Immature natural killer cell (primary cell): ENCODE results near the gene RAB25. TPM values are rescaled to one million over a fixed set of nuclear protein-coding genes. Genes with fewer than 3 reads are reported as not detected.
"Not testable (repeated sequence)": the region's sequence is repeated elsewhere in the genome, so short reads cannot be mapped to it uniquely, and the experiment has no call there.

Source experiments
- DNase-seq, 3 donors: peaks; one replicate each; pipeline ENCODE4 v3.0.0; 2022; ENCODE audit warnings: mixed read lengths in 1 of 3
- H3K27ac Mint-ChIP-seq, 6 donors: one replicate each; pipeline ENCODE4 v1.8.0; 2020; ENCODE audit warnings: mixed read lengths in 6 of 6, mild to moderate bottlenecking in 5 of 6, inconsistent platforms in 4 of 6, moderate library complexity in 3 of 6
- H3K27me3 Mint-ChIP-seq, 3 donors: one replicate each; pipeline ENCODE4 v1.8.0; 2020 to 2021; ENCODE audit warnings: low read depth in 3 of 3, mild to moderate bottlenecking in 3 of 3, mixed read lengths in 3 of 3, moderate library complexity in 3 of 3, inconsistent platforms in 1 of 3
- H3K36me3 Mint-ChIP-seq, 3 donors: one replicate each; pipeline ENCODE4 v1.8.0; 2020; ENCODE audit warnings: mixed read lengths in 3 of 3, inconsistent platforms in 2 of 3, mild to moderate bottlenecking in 2 of 3
- H3K4me1 Mint-ChIP-seq, 2 donors: one replicate each; pipeline ENCODE4 v1.8.0; 2020; ENCODE audit warnings: inconsistent platforms in 2 of 2, mild to moderate bottlenecking in 2 of 2, mixed read lengths in 2 of 2, moderate library complexity in 1 of 2
- H3K4me3 Mint-ChIP-seq, 5 donors: one replicate each; pipeline ENCODE4 v1.8.0; 2020; ENCODE audit warnings: mild to moderate bottlenecking in 5 of 5, mixed read lengths in 5 of 5, inconsistent platforms in 3 of 5, moderate library complexity in 3 of 5
- H3K9me3 Mint-ChIP-seq, 6 donors: one replicate each; pipeline ENCODE4 v1.8.0; 2020; ENCODE audit warnings: mild to moderate bottlenecking in 6 of 6, mixed read lengths in 6 of 6, inconsistent platforms in 4 of 6, moderate library complexity in 3 of 6
- polyA plus RNA-seq, 3 donors: library from polyadenylated mRNA; unstranded; fragments of 300-500 nt; fragmentation: Illumina TruSeq; gene quantifications; one replicate each; pipeline ENCODE4 v1.2.3, GENCODE V29; 2021

Gene RAB25
- polyA plus RNA-seq, 3 donors from 2014 or later: not detected

DNA sequence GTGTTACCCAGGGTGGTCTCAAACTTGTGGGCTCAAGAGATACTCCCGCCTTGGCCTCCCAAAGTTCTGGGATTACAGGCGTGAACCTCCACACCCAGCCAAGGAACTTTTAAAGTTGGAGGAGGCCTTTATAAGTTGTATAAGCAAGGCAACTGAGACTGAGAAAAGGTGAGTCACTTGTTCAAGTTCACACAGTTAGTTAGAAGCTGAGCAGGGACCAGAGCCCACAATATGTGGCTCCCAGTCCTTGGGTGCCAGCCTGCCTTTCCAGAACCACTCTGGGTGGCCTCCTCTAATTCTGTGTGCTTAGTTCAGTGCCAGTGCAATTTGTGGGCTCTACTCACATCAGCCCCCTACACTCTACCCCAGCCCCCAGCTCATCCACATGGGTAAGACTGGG is 3.7 kb downstream of the RAB25 start:
- H3K27me3 Mint-ChIP-seq: no peaks in the 10 kb centered on the region
- no peak overlapping the region for H3K4me3 Mint-ChIP-seq
- no peaks in the 10 kb centered on the region for H3K36me3 Mint-ChIP-seq
- no peak for DNase-seq
- H3K9me3 Mint-ChIP-seq: no peaks in the 10 kb centered on the region
- no peak overlapping the region for H3K27ac Mint-ChIP-seq
- peaks cover 1 to 7% of the 10 kb centered on the region in 2 donors for H3K4me1 Mint-ChIP-seq

DNA sequence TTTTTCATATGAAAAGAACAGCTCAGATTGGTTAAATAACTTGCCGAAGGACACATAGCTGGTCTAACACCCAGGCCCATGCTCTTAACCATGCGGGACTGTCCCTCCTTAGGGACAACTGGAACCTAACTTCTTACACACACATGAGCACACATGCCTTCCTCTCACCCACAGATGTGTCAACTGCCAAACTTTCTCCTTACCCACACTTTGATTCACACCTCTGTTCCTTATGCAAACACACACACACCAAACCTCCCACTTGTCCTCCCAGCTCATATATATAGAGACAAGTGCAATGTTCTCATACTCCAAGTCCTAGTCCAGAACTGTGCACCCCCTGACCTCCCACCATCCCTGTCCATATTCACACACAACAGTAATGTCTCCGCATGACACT is 4.3 kb downstream of the RAB25 start:
- H3K27ac Mint-ChIP-seq: peak overlapping the region in 2 of 6 donors; percentile 0 to 10

DNA sequence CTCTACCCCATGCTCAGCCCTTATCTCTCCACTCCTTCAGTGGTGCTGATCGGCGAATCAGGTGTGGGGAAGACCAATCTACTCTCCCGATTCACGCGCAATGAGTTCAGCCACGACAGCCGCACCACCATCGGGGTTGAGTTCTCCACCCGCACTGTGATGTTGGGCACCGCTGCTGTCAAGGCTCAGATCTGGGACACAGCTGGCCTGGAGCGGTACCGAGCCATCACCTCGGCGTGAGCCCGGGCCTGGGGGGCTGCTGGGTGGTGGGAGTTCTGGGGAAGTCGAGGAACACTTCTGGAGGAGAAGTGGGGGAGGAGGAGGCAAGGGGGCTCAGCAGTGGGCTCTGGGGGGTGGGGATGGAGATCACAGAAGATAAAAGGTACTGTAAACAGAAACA is 4.9 kb downstream of the RAB25 start:
- H3K4me1 Mint-ChIP-seq: peaks cover 1 to 7% of the 10 kb centered on the region in 2 donors

More for the DNA sequence above, 4.3 kb downstream of the RAB25 start:
- no peak for DNase-seq
- Mint-ChIP-seq H3K9me3 (no peaks in the 10 kb centered on the region), H3K4me3 (no peak overlapping the region), H3K36me3 (no peaks in the 10 kb centered on the region), H3K4me1 (peaks cover 1 to 7% of the 10 kb centered on the region in 2 donors), H3K27me3 (no peaks in the 10 kb centered on the region)

DNA sequence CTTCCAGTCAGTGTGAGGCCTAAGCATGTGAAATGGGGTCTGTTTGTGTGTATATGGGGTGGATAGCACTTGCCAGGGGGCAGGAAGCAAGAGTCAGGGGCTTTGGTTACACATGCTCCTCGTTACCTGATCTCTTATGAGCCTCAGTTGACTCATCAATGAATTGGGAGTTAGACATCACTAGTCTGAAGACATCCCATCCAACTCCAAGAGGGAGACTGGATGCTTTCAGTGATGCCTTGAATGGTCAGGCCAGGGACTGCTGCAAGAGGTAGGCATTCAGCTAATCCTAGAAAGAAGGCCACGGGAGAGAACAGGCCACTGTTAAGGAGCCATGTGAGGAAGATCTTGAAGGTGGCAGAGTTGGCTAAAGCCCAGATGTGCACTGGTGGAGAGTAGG is 6.3 kb downstream of the RAB25 start:
- no peaks in the 10 kb centered on the region for H3K27me3 Mint-ChIP-seq
- no peaks in the 10 kb centered on the region for H3K9me3 Mint-ChIP-seq
- no peak for DNase-seq
- peaks cover 1 to 7% of the 10 kb centered on the region in 2 donors for H3K4me1 Mint-ChIP-seq
- no peak overlapping the region for H3K4me3 Mint-ChIP-seq
- peak overlapping the region in 1 of 6 donors; percentile 30 for H3K27ac Mint-ChIP-seq
- H3K36me3 Mint-ChIP-seq: no peaks in the 10 kb centered on the region

More for the DNA sequence above, 4.9 kb downstream of the RAB25 start:
- no peak overlapping the region for H3K27ac Mint-ChIP-seq
- no peak for DNase-seq
- no peaks in the 10 kb centered on the region for H3K36me3 Mint-ChIP-seq
- H3K4me3 Mint-ChIP-seq: no peak overlapping the region
- H3K9me3 Mint-ChIP-seq: no peaks in the 10 kb centered on the region
- H3K27me3 Mint-ChIP-seq: no peaks in the 10 kb centered on the region

DNA sequence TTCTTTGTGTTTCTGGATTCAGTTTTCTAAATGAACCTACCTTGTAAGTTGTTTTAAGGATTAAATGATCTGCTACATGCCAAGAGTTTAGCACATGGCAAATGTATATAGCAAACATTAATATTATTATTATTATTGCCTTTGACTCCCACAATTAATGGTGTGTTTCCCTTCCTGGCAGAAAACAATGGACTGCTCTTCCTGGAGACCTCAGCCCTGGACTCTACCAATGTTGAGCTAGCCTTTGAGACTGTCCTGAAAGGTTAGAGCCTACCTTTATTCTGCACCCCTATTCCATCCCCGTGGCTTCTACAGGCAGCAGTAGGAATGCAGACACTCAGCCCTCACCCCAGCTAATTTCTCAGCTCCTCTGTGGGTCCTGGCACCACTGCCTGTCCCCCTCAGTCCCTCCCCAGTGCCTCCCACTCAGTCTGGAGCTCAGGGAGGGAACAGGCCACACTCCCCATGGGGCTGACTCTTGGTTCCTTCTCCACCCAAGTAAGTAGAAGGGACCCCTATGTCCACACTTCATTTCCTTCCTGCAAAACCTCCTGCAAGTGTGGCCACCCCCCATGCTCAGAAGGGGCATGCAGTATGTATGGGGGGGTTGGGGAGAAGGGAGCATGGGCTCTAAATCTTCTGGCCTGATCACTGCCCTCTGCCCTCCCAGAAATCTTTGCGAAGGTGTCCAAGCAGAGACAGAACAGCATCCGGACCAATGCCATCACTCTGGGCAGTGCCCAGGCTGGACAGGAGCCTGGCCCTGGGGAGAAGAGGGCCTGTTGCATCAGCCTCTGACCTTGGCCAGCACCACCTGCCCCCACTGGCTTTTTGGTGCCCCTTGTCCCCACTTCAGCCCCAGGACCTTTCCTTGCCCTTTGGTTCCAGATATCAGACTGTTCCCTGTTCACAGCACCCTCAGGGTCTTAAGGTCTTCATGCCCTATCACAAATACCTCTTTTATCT is 8.8 kb downstream of the RAB25 start:
- Mint-ChIP-seq H3K27me3 (peaks cover 0 to 3% (median 0%) of the 10 kb centered on the region in 3 donors), H3K4me1 (peaks cover 1 to 7% of the 10 kb centered on the region in 2 donors), H3K9me3 (no peaks in the 10 kb centered on the region), H3K4me3 (no peak overlapping the region), H3K27ac (no peak overlapping the region), H3K36me3 (no peaks in the 10 kb centered on the region)
- DNase-seq: no peak

DNA sequence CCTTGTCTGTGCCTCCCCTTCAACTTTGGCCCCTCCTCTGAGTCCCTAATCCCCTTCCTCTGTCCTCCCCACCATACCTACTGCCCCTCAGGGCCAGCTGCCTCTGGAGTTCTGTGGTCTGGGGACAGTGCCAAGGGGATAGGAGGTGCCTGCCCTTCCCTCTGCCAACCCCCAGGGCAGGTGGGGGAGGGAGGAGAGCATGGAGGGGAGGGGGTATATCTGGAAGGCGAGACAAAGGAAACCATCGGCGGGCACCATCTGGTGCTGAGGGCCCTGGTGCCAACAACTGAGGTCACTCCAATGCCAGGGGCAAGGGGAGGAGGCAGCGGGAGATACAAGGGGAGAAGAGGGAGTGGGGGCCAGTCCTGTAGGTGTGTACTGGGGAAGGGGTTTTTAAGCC is 9.6 kb downstream of the RAB25 start:
- DNase-seq: no peak
- Mint-ChIP-seq H3K36me3 (no peaks in the 10 kb centered on the region), H3K27ac (no peak overlapping the region), H3K4me3 (no peak overlapping the region), H3K27me3 (peaks cover 0 to 4% (median 3%) of the 10 kb centered on the region in 3 donors), H3K9me3 (no peaks in the 10 kb centered on the region), H3K4me1 (peaks cover 1 to 5% of the 10 kb centered on the region in 2 donors)

DNA sequence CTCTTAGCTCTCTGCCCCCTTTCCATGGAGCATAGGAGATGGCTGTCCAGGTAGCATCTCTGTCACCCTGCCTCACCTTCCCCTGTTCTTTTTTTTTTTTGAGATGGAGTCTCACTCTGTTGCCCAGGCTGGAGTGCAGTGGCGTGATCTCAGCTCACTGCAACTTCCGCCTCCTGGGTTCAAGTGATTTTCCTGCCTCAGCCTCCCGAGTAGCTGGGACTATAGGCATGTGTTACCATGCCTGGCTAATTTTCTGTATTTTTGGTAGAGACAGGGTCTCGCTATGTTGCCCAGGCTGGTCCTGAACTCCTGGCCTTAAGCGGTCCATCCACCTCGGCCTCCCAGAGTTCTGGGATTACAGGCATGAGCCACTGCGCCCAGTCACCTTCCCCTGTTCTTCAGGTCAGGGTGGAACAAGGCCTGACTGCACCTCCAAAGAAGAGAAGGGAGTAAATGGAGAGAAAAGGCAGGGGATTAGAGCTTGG is 10.4 kb downstream of the RAB25 start:
- not testable (repeated sequence) for H3K27me3 Mint-ChIP-seq, DNase-seq, H3K27ac Mint-ChIP-seq, H3K4me3 Mint-ChIP-seq, H3K9me3 Mint-ChIP-seq, H3K36me3 Mint-ChIP-seq
- H3K4me1 Mint-ChIP-seq: peaks cover 1 to 13% of the 10 kb centered on the region in 2 donors

DNA sequence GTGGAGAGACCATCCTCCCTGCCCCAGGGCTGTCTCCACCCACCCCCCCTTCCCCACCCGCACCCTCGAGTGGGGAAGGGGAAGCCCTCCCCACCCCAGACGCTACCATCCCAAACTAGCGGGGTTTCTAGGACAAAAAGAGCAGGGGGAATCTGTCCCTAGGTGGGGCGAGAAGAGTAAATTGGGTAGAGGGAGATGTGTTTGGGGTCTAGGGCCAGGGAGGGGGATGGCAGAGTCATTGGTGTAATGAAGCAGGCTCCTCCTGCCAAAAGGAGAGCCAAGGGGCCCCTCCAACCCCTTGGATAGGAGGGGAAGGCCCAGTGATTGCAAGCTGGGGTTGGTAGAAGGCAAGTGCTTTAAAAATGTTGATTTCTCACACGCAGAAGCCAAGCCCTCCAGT is 11.3 kb downstream of the RAB25 start:
- H3K9me3 Mint-ChIP-seq: no peaks in the 10 kb centered on the region
- H3K36me3 Mint-ChIP-seq: no peaks in the 10 kb centered on the region
- no peak for DNase-seq
- H3K4me3 Mint-ChIP-seq: no peak overlapping the region
- H3K27ac Mint-ChIP-seq: no peak overlapping the region
- H3K4me1 Mint-ChIP-seq: peaks cover 0 to 15% of the 10 kb centered on the region in 2 donors
- peaks cover 2 to 4% (median 3%) of the 10 kb centered on the region in 3 donors for H3K27me3 Mint-ChIP-seq

DNA sequence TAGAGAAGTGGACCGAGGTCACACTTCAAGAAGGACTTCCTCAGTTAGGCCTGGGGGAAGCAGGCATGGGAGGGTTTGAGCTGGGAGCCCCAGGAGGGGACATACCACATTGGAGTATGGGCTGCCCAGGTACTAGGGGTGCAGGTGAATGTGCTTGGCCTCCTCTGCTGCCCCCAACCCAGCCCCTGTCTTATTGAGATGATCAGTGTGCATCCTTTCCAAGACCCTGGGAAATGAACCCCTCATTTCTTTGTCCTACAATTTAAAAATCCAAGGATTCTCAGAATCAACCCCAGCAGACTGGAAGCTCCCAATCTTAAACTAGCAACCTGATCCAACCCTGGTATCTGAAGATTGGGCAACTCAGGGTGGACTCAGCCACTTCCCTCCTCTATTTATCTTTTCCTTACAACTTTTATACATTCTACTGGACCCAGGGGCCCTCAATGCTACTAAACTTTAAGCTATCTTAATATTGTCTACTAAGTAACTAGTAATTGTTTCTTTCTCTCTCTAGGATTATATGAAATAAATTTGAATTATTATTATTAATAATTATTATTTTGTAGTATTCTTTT is 12.2 kb downstream of the RAB25 start:
- Mint-ChIP-seq H3K27ac (no peak overlapping the region), H3K36me3 (no peaks in the 10 kb centered on the region), H3K4me3 (no peak overlapping the region), H3K9me3 (no peaks in the 10 kb centered on the region), H3K27me3 (peaks cover 2 to 4% (median 3%) of the 10 kb centered on the region in 3 donors), H3K4me1 (peaks cover 3 to 15% of the 10 kb centered on the region in 2 donors)
- no peak for DNase-seq

DNA sequence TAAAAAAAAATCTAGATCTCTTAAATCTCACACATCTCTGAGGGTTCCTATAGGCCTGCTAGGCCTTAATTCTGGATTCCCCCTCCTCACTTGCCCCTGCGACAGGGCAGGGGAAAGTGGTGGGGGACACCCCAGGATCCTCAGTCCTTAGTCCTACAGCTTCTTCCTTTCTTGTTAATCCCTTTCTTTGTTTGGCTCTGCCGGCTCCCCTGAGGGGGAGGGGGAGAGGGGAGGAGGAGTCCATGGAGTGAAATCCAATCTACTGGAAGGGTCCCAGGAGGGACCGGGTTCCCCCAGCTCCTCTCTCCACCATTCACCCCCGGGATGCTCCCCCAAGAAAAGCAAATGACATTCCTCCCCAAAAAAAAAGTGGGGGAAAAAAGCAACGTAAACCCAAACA is 12.8 kb downstream of the RAB25 start:
- H3K4me3 Mint-ChIP-seq: no peak overlapping the region
- H3K9me3 Mint-ChIP-seq: no peaks in the 10 kb centered on the region
- H3K36me3 Mint-ChIP-seq: no peaks in the 10 kb centered on the region
- H3K27ac Mint-ChIP-seq: no peak overlapping the region
- DNase-seq: no peak
- peaks cover 4 to 15% of the 10 kb centered on the region in 2 donors for H3K4me1 Mint-ChIP-seq
- peaks cover 2 to 6% (median 3%) of the 10 kb centered on the region in 3 donors for H3K27me3 Mint-ChIP-seq

DNA sequence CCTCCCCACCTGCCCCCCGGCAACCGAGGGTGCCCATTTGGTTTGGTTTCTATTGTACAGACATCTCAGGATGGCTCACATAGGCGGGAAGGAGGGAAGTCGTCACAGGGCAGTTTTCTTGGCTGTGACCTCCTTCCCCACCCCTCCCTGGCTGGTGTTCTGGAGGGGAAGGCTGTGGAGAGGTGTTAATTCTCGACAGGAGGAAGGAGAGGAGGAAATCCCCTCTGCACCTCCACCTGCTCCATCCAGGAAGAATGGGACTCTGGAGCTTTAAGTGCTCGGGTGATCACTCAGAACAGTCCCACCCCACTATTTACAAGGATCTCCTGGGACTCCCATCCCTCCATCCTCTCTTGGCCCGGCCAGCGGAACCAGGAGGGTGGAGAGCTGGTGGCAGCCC is 13.7 kb downstream of the RAB25 start:
- no peak for DNase-seq
- Mint-ChIP-seq H3K4me1 (peaks cover 4 to 15% of the 10 kb centered on the region in 2 donors), H3K27me3 (peaks cover 2 to 6% (median 3%) of the 10 kb centered on the region in 3 donors), H3K4me3 (no peak overlapping the region), H3K27ac (no peak overlapping the region), H3K9me3 (no peaks in the 10 kb centered on the region), H3K36me3 (no peaks in the 10 kb centered on the region)

DNA sequence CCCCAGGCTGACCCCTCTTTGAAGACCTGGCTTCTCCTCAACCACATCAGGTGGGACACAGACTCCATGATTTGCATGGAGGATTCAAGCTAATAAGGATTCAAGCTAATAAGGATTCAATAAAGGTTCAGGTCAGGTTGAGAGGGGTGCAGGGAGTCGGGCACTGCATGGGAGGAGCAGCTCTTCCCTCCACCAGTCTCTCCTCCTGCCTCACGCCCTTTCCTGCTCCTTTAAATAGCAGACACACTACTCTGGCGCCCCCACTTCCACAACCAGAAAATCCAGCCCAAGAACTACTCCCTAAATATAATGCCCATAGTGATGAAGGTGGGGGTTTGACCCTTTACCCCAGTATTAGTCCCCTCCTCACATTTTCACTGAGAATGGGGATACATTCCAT is 14.2 kb downstream of the RAB25 start:
- DNase-seq: no peak
- Mint-ChIP-seq H3K27ac (peak overlapping the region in 1 of 6 donors; percentile 74), H3K36me3 (no peaks in the 10 kb centered on the region), H3K4me1 (peaks cover 4 to 15% of the 10 kb centered on the region in 2 donors), H3K4me3 (peak overlapping the region in 1 of 5 donors; percentile 78), H3K9me3 (no peaks in the 10 kb centered on the region), H3K27me3 (peaks cover 2 to 6% (median 3%) of the 10 kb centered on the region in 3 donors)

DNA sequence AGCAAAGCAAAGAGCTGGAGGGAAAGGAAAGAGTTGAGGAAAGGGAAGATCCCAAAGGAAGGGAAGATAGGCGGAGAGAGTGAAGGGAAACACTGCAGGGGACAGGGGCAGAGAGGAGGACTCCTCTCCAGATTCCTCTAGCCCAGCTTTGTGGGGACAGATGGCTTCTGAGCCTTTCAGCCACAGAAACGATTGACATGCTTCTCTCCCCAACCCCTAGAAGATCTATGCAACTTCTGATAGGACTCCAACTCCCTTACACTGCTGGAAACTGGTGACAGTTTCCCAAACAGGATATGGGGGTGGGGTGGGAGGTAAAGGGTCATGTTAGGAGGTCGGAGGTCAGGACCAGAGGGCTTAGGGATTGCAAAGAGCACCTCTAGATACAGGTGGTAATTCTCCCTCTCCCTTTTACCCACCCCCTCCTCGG is 14.8 kb downstream of the RAB25 start:
- H3K27ac Mint-ChIP-seq: peak overlapping the region in 3 of 6 donors; percentile 57 to 74 (median 61)
- DNase-seq: no peak
- no peaks in the 10 kb centered on the region for H3K36me3 Mint-ChIP-seq
- peak overlapping the region in 4 of 5 donors; percentile 26 to 78 (median 66) for H3K4me3 Mint-ChIP-seq
- peaks cover 4 to 15% of the 10 kb centered on the region in 2 donors for H3K4me1 Mint-ChIP-seq
- no peaks in the 10 kb centered on the region for H3K9me3 Mint-ChIP-seq
- H3K27me3 Mint-ChIP-seq: peaks cover 2 to 6% (median 3%) of the 10 kb centered on the region in 3 donors
